Keratinocyte (primary cell): Measurements from ENCODE around the gene ZNF627. TPM values are rescaled to one million over a fixed set of nuclear protein-coding genes. Genes with fewer than 3 reads are reported as not detected.
A peak's percentile ranks its signal among the peaks of the same experiment; 100 is the strongest.
"Not testable (repeated sequence)": the region's sequence is repeated elsewhere in the genome, so short reads cannot be mapped to it uniquely, and the experiment has no call there.

Experiments used
- DNase-seq: peaks from one replicate; pipeline ENCODE4 v3.0.0-alpha.2; 2011; ENCODE audit warnings: low read depth, missing footprints, low spot score
- FAIRE-seq: peaks from 2 replicates; lab custom pipeline; 2011; peaks lifted over from hg19 to GRCh38; lab: Jason Lieb, UNC
- H2AFZ ChIP-seq: 2 replicates; pipeline ENCODE4 v1.6.0; 2012; ENCODE audit warnings: low read length, control low read depth, inconsistent platforms; ENCODE audit not compliant: control insufficient read depth
- H3K27ac ChIP-seq: 2 replicates; pipeline ENCODE4 v1.5.1; 2011; ENCODE audit warnings: low read length; ENCODE audit not compliant: control insufficient read depth, insufficient read depth
- H3K27me3 ChIP-seq: 3 replicates; pipeline ENCODE4 v1.6.0; 2011; ENCODE audit warnings: low read length; ENCODE audit not compliant: control insufficient read depth, insufficient read depth; ENCODE audit errors: extremely low read depth
- H3K36me3 ChIP-seq, 2 experiments: 2 replicates in 1 of 2; 3 replicates in 1 of 2; pipeline ENCODE4 v1.5.1; 2011; ENCODE audit warnings: low read length in 2 of 2, mild to moderate bottlenecking in 1 of 2; ENCODE audit not compliant: control insufficient read depth in 2 of 2, insufficient read depth in 2 of 2; ENCODE audit errors: extremely low read depth in 1 of 2
- H3K4me1 ChIP-seq: 3 replicates; pipeline ENCODE4 v1.5.1; 2011; ENCODE audit warnings: low read length; ENCODE audit not compliant: control insufficient read depth, insufficient read depth; ENCODE audit errors: extremely low read depth
- H3K4me2 ChIP-seq: 3 replicates; pipeline ENCODE4 v1.6.0; 2011; ENCODE audit warnings: low read depth, low read length; ENCODE audit not compliant: control insufficient read depth, insufficient read depth; ENCODE audit errors: extremely low read depth
- H3K4me3 ChIP-seq, 3 experiments: fragments of 200-600 bp in 1 of 3; sonication (generic) in 1 of 3; 2 replicates in 2 of 3; 3 replicates in 1 of 3; pipeline ENCODE4 v1.5.1; 2011 to 2016; ENCODE audit warnings: low read length in 3 of 3, mild to moderate bottlenecking in 3 of 3, control low read depth in 2 of 3, inconsistent platforms in 1 of 3, low read depth in 1 of 3, mixed read lengths in 1 of 3, mixed run types in 1 of 3, moderate library complexity in 1 of 3; ENCODE audit not compliant: control insufficient read depth in 2 of 3, insufficient read depth in 2 of 3; ENCODE audit errors: extremely low read depth in 1 of 3
- H3K79me2 ChIP-seq: 2 replicates; pipeline ENCODE4 v1.6.0; 2012; ENCODE audit warnings: low read length; ENCODE audit not compliant: control insufficient read depth, insufficient read depth
- H3K9ac ChIP-seq: 3 replicates; pipeline ENCODE4 v1.6.0; 2011; ENCODE audit warnings: low read length; ENCODE audit not compliant: control insufficient read depth, insufficient read depth; ENCODE audit errors: extremely low read depth
- H3K9me1 ChIP-seq: 3 replicates; pipeline ENCODE4 v1.6.0; 2011; ENCODE audit warnings: low read length; ENCODE audit not compliant: control insufficient read depth, insufficient read depth; ENCODE audit errors: extremely low read depth
- H3K9me3 ChIP-seq: 2 replicates; pipeline ENCODE4 v1.5.1; 2012; ENCODE audit warnings: low read depth, low read length; ENCODE audit not compliant: control insufficient read depth
- H4K20me1 ChIP-seq: 3 replicates; pipeline ENCODE4 v1.6.0; 2011; ENCODE audit warnings: low read length; ENCODE audit not compliant: control insufficient read depth, insufficient read depth; ENCODE audit errors: extremely low read depth
- EZH2 ChIP-seq: IDR thresholded peaks from one replicate; pipeline ENCODE4 v1.6.1; 2012; ENCODE audit warnings: inconsistent platforms, mild to moderate bottlenecking, low read length, moderate library complexity
- dilution Hi-C: fragments of 300-500 bp; cut with MboI; formaldehyde crosslinking; loops from one replicate; pipeline ENCODE4 v1.7.0; 2020; ENCODE audit warnings: low sequenced_read_pairs; ENCODE audit not compliant: extremely low pct_ligation_motif_present
- polyA plus RNA-seq, 5 experiments: library from polyadenylated mRNA; depleted of rRNA in 3 of 5; stranded (reverse) in 3 of 5; stranded (forward) in 1 of 5; unstranded in 1 of 5; fragments of >200 nt; gene quantifications; 1 replicate in 1 of 5; 2 replicates in 3 of 5; 3 replicates in 1 of 5; pipeline versions ENCODE4 v1.2.1 to v1.2.3, GENCODE V29; 2011 to 2012; ENCODE audit warnings: missing spikeins in 2 of 5, low read depth in 1 of 5, low replicate concordance in 1 of 5
- TF ChIP-seq, protein P1 (sequence below), 3 experiments: IDR thresholded peaks in 1 of 3; conservative IDR thresholded peaks in 1 of 3; optimal IDR thresholded peaks in 1 of 3; 2 replicates in 2 of 3; 3 replicates in 1 of 3; pipeline versions ENCODE3 to v1.5.1; 2011; ENCODE audit warnings: low read length in 3 of 3, mild to moderate bottlenecking in 3 of 3, moderate library complexity in 2 of 3, control low read depth in 1 of 3, inconsistent platforms in 1 of 3; ENCODE audit not compliant: insufficient read depth in 2 of 3; ENCODE audit errors: extremely low read depth in 1 of 3

Gene ZNF627
- polyA plus RNA-seq, 1 donor (not counting 4 experiments of a cell fraction or from before 2014, with no cell fraction given), result 8.5 TPM

DNA sequence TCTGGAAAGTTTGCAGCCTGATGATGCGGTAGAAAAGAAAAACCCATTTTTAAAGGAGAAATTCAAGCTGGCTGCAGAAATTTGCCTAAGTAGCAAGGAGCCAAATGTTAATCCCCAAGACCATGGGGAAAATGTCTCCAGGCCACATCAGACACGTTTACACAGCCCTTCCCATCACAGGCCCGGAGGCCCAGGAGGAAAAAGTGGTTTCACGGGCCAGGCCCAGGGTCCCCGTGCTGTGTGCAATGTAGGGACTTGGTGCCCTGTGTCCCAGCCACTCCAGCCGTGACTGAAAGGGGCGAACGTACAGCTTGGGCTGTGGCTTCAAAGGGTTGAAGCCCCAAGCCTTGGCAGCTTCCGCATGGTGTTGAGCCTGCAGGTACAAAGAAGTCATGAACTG, 35.9 kb downstream of the ZNF627 start:
- H3K4me3 ChIP-seq, result no peak overlapping the region
- H3K4me2 ChIP-seq, result no peak overlapping the region
- no peaks in the 10 kb centered on the region for H3K9me1 ChIP-seq
- no peak overlapping the region for H3K9ac ChIP-seq
- H4K20me1 ChIP-seq, result no peaks in the 10 kb centered on the region
- FAIRE-seq (no peak), DNase-seq (no peak)
- H3K9me3 ChIP-seq, result peaks cover 1% of the 10 kb centered on the region
- H3K27me3 ChIP-seq, result no peaks in the 10 kb centered on the region
- no peak overlapping the region for H2AFZ ChIP-seq
- no peak overlapping the region for H3K27ac ChIP-seq
- TF ChIP-seq, protein P1, sequence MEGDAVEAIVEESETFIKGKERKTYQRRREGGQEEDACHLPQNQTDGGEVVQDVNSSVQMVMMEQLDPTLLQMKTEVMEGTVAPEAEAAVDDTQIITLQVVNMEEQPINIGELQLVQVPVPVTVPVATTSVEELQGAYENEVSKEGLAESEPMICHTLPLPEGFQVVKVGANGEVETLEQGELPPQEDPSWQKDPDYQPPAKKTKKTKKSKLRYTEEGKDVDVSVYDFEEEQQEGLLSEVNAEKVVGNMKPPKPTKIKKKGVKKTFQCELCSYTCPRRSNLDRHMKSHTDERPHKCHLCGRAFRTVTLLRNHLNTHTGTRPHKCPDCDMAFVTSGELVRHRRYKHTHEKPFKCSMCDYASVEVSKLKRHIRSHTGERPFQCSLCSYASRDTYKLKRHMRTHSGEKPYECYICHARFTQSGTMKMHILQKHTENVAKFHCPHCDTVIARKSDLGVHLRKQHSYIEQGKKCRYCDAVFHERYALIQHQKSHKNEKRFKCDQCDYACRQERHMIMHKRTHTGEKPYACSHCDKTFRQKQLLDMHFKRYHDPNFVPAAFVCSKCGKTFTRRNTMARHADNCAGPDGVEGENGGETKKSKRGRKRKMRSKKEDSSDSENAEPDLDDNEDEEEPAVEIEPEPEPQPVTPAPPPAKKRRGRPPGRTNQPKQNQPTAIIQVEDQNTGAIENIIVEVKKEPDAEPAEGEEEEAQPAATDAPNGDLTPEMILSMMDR (optimal IDR thresholded peaks at IDR 0.05 in 1 of 3, IDR thresholded peaks at IDR 0.05 in 1 of 3, conservative IDR thresholded peaks at IDR 0.05 in 1 of 3; ENCODE audit: extremely low read depth in 1 of 3, insufficient read depth in 2 of 3, low read length in 3 of 3), result no peak
- no peak for TF ChIP-seq EZH2
- H3K79me2 ChIP-seq, result no peaks in the 10 kb centered on the region
- dilution Hi-C loops, result no loop called here
- no peaks in the 10 kb centered on the region for H3K4me1 ChIP-seq
- H3K36me3 ChIP-seq, result no peaks in the 10 kb centered on the region

DNA sequence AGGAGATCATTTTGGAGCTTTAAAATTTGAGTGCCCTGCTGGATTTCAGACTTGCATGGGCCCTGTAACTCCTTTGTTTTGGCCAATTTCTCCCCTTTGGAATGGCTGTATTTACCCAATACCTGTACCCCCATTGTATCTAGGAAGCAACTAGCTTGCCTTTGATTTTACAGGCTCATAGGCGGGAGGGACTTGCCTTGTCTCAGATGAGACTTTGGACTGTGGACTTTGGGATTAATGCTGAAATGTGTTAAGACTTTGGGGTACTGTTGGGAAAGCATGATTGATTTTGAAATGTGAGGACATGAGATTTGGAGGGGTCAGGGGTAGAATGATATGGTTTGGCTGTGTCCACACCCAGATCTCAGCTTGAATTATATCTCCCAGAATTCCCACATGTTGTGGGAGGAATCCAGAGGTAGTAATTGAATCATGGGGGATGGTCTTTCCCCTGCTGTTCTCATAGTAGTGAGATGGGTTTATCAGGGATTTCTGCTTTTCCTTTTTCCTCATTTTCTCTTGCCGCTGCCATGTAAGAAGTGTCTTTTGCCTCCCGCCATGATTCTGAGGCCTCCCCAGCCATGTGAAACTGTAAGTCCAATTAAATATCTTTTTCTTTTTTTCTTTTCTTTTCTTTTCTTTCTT, 36.9 kb downstream of the ZNF627 start:
- H3K4me1 ChIP-seq, H4K20me1 ChIP-seq, dilution Hi-C loops, H3K9me3 ChIP-seq, H3K4me3 ChIP-seq, H3K9me1 ChIP-seq, H3K27me3 ChIP-seq, FAIRE-seq, H2AFZ ChIP-seq, H3K79me2 ChIP-seq, H3K27ac ChIP-seq, DNase-seq, H3K4me2 ChIP-seq, H3K9ac ChIP-seq, H3K36me3 ChIP-seq: not testable (repeated sequence)

DNA sequence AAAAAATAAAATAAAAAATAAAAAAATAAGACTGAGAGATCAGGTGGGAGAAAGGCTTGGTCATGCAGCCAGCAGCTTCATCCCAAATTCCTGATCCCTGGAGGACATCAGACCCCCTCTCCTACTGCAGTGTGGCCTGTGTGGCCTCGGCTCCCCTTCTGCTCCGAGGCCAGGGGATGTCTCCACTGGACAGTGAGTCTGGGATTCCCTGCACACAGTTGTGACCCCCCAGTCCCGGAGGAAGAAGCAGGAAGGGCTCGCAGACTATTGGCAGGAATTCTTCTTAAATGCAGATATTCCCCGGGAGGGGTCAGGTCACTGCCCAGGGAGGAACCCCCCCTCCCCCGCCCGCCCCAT, 41.9 kb downstream of the ZNF627 start:
- H3K9me3 ChIP-seq, result no peaks in the 10 kb centered on the region
- H3K27ac ChIP-seq, result no peak overlapping the region
- no peaks in the 10 kb centered on the region for H3K9me1 ChIP-seq
- H3K27me3 ChIP-seq, result no peaks in the 10 kb centered on the region
- dilution Hi-C loops, result no loop called here
- no peaks in the 10 kb centered on the region for H3K79me2 ChIP-seq
- peak overlapping the region; percentile 54 for H3K4me2 ChIP-seq
- TF ChIP-seq, protein P1 (optimal IDR thresholded peaks at IDR 0.05 in 1 of 3, IDR thresholded peaks at IDR 0.05 in 1 of 3, conservative IDR thresholded peaks at IDR 0.05 in 1 of 3; ENCODE audit: extremely low read depth in 1 of 3, insufficient read depth in 2 of 3, low read length in 3 of 3), result no peak
- TF ChIP-seq EZH2, result no peak
- no peaks in the 10 kb centered on the region for H4K20me1 ChIP-seq
- H3K9ac ChIP-seq, result no peak overlapping the region
- H3K36me3 ChIP-seq, result no peaks in the 10 kb centered on the region
- DNase-seq (no peak), FAIRE-seq (no peak)
- peak overlapping the region; percentile 44 for H2AFZ ChIP-seq
- H3K4me1 ChIP-seq, result no peaks in the 10 kb centered on the region
- no peak overlapping the region for H3K4me3 ChIP-seq
